A172 (cell line): Measurements from ENCODE around the gene LTBP2. TPM values are rescaled to one million over a fixed set of nuclear protein-coding genes. Genes with fewer than 3 reads are reported as not detected.

Experiments used
- DNase-seq: peaks from one replicate; pipeline ENCODE4 v3.0.0-alpha.2; 2015; ENCODE audit warnings: low spot score
- total RNA-seq: library from RNA; depleted of rRNA; stranded (reverse); fragments of >200 nt; shearing (Covaris generic); gene quantifications from 2 replicates; pipeline ENCODE4 v1.2.3, GENCODE V29; 2014

Gene LTBP2
- total RNA-seq, 1 experiment from 2014 or later: 5.8 TPM

DNA sequence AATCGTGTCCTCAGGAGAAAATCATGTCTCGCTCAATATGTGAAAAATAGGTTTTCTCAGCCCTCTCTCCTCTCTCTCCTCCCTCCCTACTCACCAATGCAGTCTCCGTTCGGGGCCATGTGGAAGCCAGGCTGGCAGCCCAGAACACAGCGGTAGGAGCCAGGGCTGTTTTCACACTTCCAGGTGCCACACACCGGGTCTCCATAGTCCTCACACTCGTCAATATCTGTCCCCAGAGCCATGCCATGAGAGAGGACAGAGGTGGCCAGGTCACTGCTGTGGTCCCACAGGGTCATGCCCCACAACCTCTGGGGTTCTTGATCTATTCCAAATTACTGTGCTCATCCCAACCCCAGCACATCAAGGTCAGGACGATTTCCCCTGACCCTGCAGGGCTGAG is 105.0 kb downstream of the LTBP2 start:
- DNase-seq: no peak

GRCh38 chr14:74506411-74506851 is 105.6 kb downstream of the LTBP2 start:
- no peak for DNase-seq

GRCh38 chr14:74505831-74506230 is 106.2 kb downstream of the LTBP2 start:
- no peak for DNase-seq

DNA sequence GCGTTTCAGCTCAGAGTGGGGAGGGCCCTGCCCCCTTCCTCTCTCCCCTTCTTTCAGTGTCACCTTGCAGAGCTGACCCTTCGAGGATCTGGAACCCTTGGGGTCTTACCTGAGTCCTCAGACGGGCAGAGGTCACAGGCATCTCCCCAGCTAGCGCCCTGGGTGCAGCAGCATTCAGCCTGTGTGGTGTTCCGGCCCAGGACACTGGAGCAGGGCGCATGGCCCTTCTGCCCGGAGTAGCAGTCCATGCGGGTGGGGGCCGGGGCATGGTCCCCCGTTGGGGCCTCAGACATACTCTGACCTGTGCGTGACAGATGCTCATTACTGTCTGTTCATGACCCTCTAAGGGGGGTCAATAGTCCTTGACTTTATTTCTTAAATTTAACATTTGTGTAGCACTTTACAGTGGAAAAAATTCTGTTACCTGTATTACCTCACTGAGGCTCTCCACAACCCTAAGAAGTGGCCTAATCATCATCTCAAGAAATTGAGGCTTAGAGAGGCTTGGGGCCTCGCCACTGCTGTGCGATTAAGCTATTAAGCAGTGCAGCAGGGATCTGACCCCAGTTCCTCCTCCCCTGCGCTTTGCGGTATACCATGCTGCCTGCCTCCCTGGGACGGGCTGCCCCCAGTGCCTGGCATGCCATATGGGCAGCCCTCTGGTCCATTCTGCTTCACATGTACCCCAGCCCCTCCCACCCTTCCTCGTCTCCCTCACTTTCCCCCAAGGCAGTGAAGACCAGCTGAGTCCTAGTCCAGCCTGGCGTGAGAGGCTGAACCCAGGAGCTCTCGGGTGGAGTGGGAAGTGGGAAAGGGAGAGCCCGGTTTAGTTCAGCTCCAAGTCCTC is 106.9 kb downstream of the LTBP2 start:
- no peak for DNase-seq

GRCh38 chr14:74504412-74504811 is 107.6 kb downstream of the LTBP2 start:
- DNase-seq: no peak

GRCh38 chr14:74503938-74504335 is 108.1 kb downstream of the LTBP2 start:
- no peak for DNase-seq

DNA sequence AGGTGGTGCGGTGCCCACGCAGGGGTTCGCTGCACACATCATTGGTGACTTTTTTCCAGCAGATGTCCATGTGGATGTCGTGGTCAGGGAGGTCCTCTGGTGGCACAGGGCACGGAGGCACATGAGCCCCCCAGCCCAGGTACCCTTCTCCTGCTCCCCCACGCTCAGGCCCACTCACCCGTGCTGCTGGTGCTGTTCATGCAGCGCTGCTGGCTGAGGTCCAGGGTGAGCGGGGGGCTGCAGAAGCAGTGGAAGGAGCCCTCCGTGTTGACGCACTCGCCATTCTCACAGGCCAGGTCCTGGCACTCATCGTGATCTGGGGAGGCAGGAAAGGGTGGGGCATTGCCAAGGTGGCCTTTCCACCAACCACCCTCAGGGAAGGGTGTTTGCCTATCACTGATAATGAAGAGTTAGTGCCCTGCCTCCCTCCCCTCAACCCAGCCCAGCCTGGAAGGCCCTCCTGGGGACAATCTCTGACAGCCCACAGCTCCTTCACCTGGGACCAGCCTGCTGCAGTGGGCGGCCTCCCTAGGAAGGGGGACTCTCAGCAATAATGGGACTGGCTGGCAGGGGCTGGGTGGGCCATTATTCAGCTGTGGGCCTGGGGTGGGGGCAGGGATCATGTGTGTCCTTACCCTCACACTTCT is 108.6 kb downstream of the LTBP2 start:
- DNase-seq: no peak

DNA sequence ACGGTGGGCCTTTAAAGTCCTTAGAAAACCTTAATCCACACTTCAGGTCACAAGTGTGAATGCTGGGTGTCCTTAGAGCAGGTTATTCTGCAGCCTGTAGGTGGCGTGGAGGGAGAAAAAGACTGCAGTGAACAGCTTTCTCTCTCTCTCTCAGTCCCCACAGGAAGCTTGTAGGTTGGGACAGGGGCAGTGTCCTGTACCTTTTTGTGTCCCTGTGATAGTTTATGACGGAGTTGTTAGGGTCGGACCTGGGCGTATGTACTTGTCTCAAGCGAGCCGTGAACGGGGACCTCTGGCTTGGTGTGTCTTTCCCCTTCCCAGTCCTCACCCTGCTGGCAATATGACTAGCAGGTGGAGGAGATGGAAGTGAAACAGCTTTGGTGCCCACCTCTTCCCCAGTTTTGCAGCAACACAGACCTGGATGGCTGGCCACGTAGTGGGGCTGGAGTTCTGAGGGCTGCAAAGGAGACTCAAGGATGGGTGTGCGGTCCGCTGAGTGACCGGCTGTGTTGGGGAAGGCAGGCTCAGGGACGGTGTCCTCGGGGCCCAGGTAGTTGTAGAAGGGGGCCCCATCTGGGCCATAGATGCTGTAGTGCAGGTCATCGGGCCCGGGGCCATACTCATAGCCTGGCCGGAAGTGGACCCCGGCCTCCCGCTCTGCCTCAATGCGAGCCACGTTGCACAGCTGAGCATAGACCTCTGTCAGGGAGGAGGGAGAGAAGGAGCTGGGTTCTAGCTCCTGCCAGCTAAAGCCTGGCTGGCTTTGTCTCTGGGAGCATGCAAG is 109.6 kb downstream of the LTBP2 start:
- peak; percentile 28 for DNase-seq

DNA sequence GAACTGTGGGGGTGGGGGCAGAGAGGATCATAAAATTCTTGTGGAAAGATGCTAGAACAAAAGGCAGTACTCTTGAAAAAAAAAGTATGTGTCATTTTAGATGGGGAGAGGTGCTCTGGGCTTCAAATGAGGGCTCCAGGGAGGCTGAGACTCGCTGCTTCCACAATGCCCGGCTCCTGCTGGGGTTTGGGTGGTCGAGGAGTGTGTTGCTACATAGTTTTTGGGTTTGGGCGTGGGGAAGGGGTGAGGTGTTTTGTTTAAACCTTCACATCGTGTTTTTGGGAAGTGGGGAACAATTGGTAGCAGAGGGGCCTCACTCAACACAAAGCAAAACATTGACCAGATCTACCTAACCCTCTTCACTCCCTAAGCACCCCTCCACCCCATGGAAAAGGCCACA is 110.3 kb downstream of the LTBP2 start:
- DNase-seq: no peak

GRCh38 chr14:74501135-74501614 is 110.9 kb downstream of the LTBP2 start:
- DNase-seq: peak; percentile 49

DNA sequence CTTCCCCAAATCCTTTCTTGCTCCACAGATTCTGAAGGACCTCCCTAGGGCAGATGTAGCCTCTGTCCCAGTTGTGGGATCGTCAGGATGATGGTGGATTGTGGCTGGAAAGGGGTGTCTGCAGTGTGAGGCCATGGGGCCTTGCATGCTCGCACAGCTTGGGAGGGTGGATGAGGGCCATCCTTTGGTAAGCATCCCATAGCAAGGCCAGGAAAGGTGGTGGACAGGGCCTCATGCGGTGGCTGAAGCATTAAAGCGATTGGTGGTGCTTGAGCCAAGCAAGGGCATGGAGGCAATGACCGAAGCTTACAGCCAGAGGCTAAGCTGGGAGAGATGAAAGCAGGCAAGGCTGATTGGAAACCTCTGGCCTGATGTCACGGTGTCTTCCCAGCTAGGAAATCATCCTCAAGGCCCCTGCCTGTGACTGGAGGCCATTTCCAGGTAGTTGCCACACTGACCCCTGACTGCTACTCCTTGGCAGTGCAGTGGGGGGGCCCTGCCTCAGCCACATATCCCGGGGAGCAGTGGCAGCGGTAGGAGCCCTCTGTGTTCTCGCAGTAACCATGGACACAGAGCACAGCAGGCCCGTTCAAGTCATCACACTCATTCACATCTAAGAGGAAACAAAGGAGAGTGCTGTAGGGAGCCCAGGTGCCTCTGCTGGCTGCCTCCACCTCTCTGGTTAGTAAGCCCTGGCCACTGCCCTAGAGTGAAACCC is 111.5 kb downstream of the LTBP2 start:
- DNase-seq: no peak

GRCh38 chr14:74495356-74495755 is 116.7 kb downstream of the LTBP2 start:
- DNase-seq: no peak

GRCh38 chr14:74493343-74494261 is 118.4 kb downstream of the LTBP2 start, which contains the start of gene ISCA2:
ISCA2 (plus strand) TSS chr14:74493765; CDS start chr14:74493775, 10 bp downstream.
- peak; percentile 96 for DNase-seq

DNA sequence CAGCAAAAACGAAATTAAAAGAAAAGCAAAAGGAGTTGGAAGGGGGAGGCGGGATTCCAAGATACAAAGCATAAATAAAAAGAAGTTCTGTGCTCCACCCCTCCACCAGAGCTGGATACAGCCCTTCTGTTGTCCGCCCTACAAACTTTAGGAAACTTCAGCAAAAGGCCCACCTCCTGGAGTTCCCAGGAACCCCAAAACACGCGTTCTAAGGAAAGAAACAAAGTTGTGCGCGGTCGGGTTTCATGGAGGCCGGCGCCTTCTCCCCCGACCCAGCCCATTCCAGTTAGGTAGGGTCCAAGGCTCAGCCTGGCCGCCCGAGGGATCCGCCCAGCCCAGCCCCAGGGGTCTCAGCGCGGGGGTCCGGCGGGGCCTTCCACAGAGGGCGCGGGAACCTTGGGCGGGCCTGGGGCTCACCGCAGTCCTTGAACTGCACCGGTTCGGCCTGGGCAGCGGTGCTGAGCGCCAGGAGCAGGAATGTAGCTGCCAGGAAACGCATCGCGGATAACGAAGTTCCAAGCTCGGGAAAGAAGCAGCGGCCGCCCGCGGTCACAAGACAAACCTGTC is 119.2 kb downstream of the LTBP2 start, which contains the start of gene NPC2:
Gene NPC2, minus strand, starts transcription at position 530 of the 567 bp plus-strand sequence. Its CDS starts 31 bp downstream, at position 499.
- DNase-seq: no peak

- DNase-seq: peak; percentile 39
Measured at GRCh38 chr14:74491956-74492775, 119.9 kb downstream of the LTBP2 start.

- DNase-seq: no peak
Measured at GRCh38 chr14:74490486-74490885, 121.6 kb downstream of the LTBP2 start.

DNA sequence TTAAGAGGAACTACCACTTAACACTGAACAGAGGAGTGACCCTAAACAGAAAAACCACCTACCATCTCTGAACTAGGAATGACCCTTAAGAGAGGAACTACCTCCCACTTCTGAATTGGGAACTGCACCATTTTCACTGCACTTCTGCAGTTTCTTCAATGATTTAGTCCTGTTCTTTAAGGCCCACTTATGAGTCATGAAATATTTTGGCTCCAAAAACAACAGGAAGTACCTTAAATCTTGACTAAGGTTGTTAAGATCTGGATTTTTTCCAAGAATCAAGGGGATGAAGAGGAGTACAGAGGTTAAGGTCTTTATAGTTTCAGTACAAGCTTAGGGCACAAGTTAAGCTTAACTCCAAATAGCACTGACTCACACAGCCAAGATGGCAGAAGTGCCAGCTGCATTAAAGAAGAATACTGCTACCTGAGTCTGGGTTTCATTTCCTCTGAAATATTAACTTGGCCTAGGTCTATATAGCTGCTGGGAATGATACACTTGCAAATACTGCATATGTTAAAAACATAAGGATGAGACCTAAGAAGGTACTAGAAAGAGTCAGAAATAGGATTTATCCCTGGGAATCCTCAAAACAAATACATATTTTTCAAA is 123.1 kb downstream of the LTBP2 start:
- DNase-seq: peak; percentile 80

DNA sequence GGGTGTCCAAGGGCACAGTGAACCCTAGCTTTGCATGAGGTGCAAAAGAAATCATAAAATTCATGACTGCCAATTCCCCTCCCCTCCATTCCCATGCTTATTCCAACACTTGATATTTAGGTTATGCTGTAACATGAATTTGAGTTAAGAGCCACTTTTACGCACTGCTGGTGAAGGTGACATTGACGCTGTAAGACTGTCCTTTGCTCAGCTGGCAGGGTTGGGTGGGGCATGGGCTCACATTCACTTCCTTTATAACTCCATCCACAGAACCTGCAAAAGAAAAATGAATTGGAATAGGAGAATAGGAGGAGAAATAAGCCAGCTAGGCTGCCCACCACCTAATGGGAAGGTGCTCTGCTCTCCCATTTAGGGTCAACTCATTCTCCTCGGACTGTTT is 125.9 kb downstream of the LTBP2 start:
- DNase-seq: no peak

- no peak for DNase-seq
Measured at GRCh38 chr14:74483321-74483720, 128.7 kb downstream of the LTBP2 start.
